Measurements from ENCODE around the gene ZNF154. TPM values are rescaled to one million over a fixed set of nuclear protein-coding genes. Genes with fewer than 3 reads are reported as not detected.

ZNF154 gene
- total RNA-seq, 1 experiment from 2014 or later = 18.7 TPM

DNA sequence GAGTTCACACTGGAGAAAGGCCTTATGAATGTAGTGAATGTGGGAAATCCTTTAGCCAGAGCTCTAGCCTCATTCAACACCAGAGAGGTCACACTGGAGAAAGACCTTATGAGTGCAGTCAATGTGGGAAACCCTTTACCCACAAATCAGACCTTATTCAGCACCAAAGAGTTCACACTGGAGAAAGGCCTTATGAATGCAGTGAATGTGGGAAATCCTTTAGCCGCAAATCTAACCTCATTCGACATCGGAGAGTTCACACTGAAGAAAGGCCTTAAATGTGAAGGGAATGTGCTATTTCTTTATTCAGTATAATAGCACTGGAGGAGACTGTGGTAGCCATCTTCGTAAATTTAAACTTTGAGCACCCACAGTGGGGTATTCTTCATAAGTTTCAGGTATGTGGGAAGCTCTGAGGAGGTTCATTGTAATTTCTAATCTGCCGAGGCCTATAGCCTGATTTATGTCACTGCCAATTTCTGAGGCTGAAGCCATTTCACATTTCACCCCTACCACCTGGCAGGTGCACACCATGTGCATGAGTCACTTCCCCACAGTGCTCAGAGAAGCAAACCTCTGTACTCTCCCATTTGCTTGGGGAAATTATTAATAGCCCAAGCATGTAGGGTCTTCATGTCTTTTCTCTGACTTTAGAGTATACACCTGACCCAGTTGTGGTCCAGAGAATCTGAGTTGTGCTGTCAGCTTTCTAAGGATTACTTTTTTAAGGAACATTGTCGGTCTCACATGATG, 20.8 kb downstream of the ZNF154 start:
- peak; percentile 3 for DNase-seq
- H3K27me3 ChIP-seq (ENCODE audit: insufficient read depth, low read length) = no peaks in the 10 kb centered on the region
- H4K20me1 ChIP-seq (ENCODE audit: control insufficient read depth, insufficient read depth, insufficient read length) = no peaks in the 10 kb centered on the region
- peaks cover 47% of the 10 kb centered on the region for H3K9me3 ChIP-seq (ENCODE audit: control insufficient read depth, low read depth, low read length)
- H2BK12ac ChIP-seq (ENCODE audit: insufficient read length, low read depth, low read length) = no peak overlapping the region
- no peak overlapping the region for H3K27ac Mint-ChIP-seq
- no peak overlapping the region for H2BK20ac ChIP-seq (ENCODE audit: low read depth, low read length, poor library complexity, severe bottlenecking)
- no peak overlapping the region for H3K56ac ChIP-seq (ENCODE audit: insufficient read length, low read depth, low read length)
- no peak overlapping the region for H3K9ac ChIP-seq (ENCODE audit: extremely low read depth, insufficient read length, low read length)
- H2BK5ac ChIP-seq (ENCODE audit: insufficient read length, low read length) = no peak overlapping the region
- H3K79me1 ChIP-seq (ENCODE audit: insufficient read depth, low read depth, low read length, poor library complexity, severe bottlenecking) = peaks cover 24% of the 10 kb centered on the region
- no peak overlapping the region for H2AK5ac ChIP-seq (ENCODE audit: insufficient read length, low read length)
- H3K23ac ChIP-seq (ENCODE audit: insufficient read length, low read depth, low read length) = no peak overlapping the region
- peaks cover 43% of the 10 kb centered on the region; the same call in 1 of the 2 replicates for H3K79me2 ChIP-seq (ENCODE audit: insufficient read depth, low read length)
- H2BK120ac ChIP-seq (ENCODE audit: low read depth, low read length, poor library complexity, severe bottlenecking) = no peak overlapping the region
- H3K4me2 ChIP-seq (ENCODE audit: insufficient read depth, insufficient read length, low read length) = no peak overlapping the region
- H3K18ac ChIP-seq (ENCODE audit: insufficient read length, low read depth, low read length) = no peak overlapping the region
- H3K27ac ChIP-seq (ENCODE audit: insufficient read length, low read depth, low read length) = no peak overlapping the region
- H3K4ac ChIP-seq (ENCODE audit: low read depth, low read length) = no peak overlapping the region
- no peak for TF ChIP-seq CTCF (conservative IDR thresholded peaks at IDR 0.05)
- no peak overlapping the region for H3K14ac ChIP-seq (ENCODE audit: insufficient read depth, low read length)
- H3K23me2 ChIP-seq (ENCODE audit: insufficient read length, low read depth, low read length, poor library complexity, severe bottlenecking) = no peaks in the 10 kb centered on the region
- WGBS (ENCODE audit: extremely low coverage, insufficient read length, low lambda C conversion rate) = no CpG with 5 or more reads among the region's 6 CpGs
- H4K8ac ChIP-seq (replicated peaks; ENCODE audit: insufficient read length, low read depth, low read length) = no peak overlapping the region
- H3K27me3 Mint-ChIP-seq (ENCODE audit: low read depth) = peaks cover 1% of the 10 kb centered on the region; the same call in 1 of the 2 replicates
- H2AFZ ChIP-seq (ENCODE audit: low read length) = no peak overlapping the region
- no peak overlapping the region for H3T11ph ChIP-seq (ENCODE audit: low read length)
- H3K4me1 Mint-ChIP-seq = peaks cover 6 to 8% of the 10 kb centered on the region in 2 experiments
- no peak overlapping the region for H4K91ac ChIP-seq (ENCODE audit: insufficient read length, low read depth, low read length)
- no peaks in the 10 kb centered on the region for H3K4me1 ChIP-seq (ENCODE audit: insufficient read depth, low read length)
- H3K36me3 Mint-ChIP-seq (ENCODE audit: insufficient read depth in 1 of 3, low read depth in 3 of 3) = peaks cover 84 to 85% (median 85%) of the 10 kb centered on the region in 3 experiments
- H4K5ac ChIP-seq (ENCODE audit: insufficient read length, low read depth, low read length) = no peak overlapping the region
- no peak overlapping the region for H3K4me3 Mint-ChIP-seq
- H2BK15ac ChIP-seq (ENCODE audit: low read depth, low read length) = no peak overlapping the region
- H3K9me3 Mint-ChIP-seq = peaks cover 68 to 70% of the 10 kb centered on the region in 2 experiments
